Amniotic epithelial cell (primary cell): ENCODE measurements around the gene TMEM41A.

ENCODE experiments used
- DNase-seq: peaks from one replicate; pipeline ENCODE4 v3.0.0-alpha.2; 2010; ENCODE audit warnings: low read depth

The TMEM41A gene

DNA sequence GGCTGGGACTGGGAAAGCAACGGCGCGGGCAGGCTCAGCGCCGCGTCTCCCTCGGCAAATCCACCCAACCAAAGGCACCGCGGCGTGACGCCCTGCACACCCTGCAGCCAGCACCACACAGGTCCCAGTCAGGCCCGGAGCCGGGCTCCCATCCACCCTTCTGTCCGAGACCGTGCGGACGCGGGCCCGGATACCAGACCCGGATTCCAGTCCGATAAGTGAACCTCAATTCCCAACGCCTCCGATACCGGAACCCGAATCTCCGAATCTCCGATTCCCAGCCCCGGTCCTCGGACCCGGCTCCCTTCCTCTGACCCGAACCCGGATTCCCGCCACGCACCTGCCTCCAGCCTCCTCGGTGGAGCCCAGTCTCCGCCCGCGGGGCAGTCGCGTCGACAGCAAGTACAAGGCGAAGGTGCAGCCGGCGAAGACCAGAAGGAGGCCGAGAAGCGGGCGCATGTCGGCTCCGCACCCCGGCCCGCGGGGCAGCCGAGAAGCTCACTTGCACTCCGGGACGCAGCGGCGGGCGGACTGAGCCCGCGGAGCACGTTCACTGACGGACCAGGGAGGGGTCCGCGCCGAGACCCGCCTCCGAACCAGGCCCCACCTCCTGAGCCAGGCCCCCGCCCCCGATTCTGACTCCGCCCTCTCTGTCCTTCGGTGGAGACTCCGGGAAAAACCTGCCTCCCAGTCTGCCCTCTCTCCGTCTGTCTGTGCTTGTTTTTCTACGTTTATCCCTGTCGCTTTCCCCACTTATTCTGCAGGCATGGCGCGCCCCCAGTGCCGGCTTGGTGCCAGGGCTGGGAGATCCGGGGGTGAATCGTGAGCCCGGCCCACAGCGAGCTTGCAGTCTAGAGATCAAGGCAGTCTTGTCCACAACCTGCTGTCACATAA is at the start of gene TMEM41A:
TSS of gene TMEM41A (minus strand) at position 533 of the 894 bp plus-strand sequence. CDS start at position 459, 74 bp downstream.
- DNase-seq = peak; percentile 85

DNA sequence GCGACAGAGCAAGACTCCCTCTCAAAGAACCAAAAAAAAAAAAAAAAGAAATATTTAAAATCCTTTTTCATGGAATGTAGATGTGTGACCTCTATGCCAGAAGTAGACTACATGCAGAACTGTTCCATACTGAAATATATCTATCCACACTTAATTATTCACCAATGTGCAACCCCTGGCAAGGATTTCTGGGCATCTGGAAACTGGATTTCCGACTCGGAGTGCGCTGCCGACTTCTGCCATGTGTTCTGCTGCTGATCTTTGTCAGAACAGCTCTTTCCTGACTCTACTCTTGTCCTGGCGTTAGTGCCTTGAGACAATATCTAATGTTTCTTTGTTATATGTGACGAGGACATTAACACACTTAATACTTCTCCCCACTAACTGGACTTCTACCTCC is 41.9 kb upstream of the TMEM41A start:
- DNase-seq = no peak

DNA sequence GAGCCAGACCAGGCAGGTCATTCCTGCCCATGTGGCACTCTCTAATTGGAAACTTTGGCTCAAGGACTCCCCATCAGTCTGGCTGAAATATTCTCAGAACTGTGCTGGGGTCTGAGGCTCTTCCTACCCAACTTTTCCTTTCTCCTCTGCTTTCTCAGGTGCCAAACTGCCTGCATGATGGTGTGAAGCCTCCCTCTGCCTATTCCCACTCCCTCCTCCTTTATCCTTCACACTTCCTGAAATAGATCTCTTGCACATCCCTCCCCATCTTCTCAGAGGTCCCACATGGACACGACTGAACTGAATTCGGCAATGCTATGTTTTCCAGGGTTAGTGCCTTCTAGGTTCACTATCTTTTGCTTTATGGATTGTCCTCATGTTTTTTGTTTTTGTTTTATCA is 41.1 kb upstream of the TMEM41A start:
- no peak for DNase-seq

DNA sequence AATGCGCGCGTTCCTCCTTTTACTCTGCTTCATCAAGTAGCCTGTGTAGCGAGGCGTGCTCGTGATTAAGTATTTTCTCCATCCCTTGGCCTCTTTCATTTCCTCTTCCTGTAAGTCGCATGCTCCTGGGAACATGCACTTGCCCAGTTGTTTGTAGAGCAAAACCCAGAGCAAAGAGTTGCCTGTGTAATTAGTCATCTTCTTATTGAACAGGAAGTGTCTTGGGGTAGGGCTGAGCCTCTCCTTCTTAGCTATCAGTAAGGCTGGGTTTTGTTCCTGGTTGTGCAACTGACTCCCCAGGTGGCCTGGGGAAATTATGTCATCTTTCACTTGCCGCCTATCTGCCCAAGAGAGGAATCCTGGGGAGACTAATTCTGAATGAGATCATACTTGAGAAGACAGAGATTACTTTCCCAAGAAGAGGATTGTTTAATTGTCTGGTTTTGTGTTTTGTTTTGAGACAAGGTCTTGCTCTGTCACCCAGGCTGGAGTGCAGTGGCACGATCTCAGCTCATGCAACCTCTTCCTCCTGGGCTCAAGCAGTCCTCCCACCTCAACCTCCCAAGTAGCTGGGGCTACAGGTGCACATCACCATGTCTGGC is 38.6 kb upstream of the TMEM41A start:
- peak; percentile 95 for DNase-seq

DNA sequence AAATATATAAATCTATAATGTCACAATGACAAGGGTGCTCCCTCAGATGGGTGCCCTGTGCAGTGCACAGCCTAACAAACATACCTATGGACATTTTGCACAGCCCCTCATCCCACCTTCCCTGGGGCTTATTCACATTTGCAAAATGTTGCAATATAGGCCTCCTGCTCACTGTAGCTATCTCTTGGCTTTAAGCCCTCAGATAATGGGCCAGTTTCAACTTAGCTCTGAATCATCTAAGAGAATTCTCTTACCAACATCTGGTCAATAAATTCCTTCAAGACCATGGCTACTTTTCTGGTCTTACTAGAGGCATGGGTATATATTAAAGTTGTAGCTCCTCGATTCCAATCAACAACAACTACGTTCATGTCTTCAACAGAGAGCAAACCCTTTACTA is 35.7 kb upstream of the TMEM41A start:
- DNase-seq = peak; percentile 83

DNA sequence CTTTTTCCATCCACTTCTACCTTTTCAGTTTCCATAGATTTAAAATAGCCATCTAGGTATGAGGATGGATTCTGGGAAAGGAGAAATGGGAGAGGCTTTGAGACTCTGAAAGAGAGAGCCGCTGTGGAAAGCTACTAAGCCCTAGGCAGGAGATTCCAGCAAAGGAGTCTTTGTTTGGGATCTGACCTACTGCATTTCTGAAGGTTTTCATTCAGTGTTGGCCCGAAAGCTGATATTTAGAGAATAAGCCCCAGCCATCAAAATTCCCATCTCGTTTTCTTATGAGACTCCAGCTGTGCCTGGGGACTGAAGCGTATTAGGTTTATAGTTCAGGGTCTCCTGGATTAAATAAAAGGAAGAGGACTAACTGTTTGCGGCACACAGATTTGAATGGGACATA is 34.1 kb upstream of the TMEM41A start:
- DNase-seq = no peak

DNA sequence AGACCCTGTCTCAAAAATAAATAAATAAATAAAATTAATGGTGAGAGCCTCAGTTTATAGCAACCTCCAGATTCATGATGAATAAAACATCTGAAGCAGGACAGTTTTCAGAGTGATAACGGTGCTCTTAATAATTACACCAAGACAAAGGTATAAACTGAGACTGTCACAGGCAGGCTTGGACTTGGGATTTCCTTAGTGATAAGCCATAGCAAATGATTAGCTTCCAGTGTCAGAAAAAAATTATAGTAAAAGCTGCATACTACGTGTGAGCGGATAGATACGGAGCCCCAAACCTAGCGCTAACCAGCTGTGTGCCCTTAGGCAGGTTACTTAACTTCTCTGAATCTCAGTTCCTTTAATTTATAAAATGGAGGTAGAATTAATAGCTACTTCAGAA is 32.0 kb upstream of the TMEM41A start:
- no peak for DNase-seq

DNA sequence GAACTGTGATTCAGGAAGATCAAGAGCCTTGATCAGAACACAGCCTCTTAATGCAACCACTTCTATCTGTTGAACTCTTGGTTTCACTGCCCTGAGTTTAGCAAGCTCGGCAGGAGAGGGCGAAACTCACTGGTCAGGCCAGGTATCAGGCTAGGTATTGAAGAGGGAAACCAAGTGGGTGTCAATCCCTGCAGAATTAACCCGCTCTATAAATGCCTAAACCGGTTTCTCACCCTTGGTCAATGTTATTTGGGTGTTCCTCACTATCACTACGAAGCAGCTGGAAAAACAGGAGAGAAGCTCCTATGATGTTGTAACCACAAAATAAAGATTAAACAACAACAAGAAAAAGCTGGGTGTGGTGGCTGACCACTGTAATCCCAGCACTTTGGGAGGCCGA is 29.7 kb upstream of the TMEM41A start:
- no peak for DNase-seq

DNA sequence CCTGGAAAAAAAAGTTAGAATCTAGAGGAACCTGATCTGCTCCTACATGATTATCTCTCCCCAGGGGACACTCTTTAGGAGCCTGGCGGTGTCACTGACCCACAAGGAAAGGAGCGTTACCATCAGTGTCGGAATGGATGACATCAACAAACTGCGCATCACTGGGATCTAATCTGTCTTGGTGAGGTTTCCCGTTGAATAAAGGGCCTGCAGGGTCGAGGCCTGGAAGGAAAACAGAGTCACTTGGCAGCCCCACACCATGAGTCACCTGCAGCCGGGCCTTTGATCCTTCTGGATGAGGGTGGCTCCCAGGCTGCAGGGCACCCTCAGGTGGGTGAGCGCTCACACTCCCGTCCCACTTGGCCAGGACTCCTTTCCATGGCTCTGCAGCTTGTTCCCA is 28.5 kb upstream of the TMEM41A start:
- DNase-seq = no peak

DNA sequence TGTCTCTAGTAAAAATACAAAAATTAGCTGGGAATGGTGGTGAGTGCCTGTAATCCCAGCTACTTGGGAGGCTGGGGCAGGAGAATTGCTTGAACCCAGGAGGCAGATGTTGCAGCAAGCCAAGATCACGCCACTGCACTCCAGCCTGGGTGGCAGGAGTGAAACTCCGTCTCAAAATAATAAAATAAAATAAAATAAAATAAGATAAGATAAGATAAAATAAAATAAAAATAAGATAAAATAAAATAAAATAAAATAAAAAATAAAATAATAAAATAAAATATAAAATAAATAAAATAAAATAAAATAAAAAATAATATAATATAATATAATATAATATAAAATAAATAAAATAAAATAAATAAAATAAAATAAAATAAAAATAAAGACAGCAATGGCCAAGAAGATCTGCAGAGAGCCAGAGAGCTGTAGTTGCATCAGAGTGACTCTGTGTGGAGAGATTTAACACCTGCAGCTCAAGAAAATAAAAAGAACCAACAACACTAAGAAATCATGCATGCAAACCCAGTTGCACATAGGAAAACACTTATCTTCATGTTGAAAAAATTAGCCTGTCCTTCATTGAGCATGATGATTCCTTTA is 27.6 kb upstream of the TMEM41A start:
- DNase-seq = no peak

DNA sequence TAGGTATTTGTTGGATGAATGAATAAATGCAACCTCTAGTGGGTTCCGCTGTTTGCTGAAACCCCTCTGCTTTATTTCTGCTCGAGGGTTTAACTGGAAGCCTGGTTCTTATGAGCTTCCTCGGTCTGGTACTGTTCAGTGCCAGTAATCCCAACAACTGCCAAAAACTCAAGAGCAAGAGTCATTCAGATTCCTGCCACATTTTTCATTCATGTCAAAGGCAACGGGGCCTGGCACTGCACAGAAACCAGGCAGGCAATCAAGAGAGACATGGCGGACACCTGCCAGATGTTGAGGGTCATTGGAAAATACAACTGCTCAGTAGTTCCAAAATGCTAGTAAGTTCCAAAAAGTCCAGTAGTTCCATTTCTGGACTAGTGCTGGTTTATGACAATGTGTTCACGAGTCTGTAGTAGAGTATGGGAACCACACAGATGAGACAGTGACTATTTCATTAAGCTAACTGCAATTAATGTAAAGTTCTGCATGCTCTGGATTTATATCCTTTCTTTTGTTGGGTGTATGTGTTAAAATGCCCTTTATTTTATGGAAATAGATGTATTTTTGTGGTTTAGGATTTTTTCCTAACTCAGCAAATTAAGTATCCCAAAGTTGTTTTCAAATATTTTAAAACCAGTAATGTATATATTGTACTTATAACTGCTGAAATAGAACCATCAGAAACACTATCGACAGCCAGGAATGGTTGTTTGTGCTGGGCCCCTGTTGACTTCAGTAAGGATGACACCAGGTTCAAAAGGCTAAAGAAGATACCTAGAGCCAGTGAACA is 22.7 kb upstream of the TMEM41A start:
- DNase-seq = no peak

DNA sequence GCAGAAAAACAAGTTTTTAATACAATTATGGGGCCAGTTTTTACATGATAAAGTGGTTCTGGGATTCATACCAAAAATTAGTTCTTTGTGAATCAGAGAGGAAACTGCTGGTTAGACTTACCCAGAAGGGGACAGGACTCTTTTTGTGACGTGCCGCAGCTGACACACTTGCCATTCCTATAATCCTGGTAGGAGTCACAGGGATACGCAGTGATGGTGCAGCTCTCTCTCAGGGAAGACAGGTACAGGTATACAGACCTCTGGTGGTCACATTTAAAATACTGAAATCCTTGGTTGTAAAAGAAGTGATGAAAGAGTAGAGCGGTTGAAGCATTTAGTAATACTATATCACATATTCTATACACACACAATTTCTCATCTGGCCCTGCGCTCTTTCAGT is 20.2 kb upstream of the TMEM41A start:
- DNase-seq = no peak

DNA sequence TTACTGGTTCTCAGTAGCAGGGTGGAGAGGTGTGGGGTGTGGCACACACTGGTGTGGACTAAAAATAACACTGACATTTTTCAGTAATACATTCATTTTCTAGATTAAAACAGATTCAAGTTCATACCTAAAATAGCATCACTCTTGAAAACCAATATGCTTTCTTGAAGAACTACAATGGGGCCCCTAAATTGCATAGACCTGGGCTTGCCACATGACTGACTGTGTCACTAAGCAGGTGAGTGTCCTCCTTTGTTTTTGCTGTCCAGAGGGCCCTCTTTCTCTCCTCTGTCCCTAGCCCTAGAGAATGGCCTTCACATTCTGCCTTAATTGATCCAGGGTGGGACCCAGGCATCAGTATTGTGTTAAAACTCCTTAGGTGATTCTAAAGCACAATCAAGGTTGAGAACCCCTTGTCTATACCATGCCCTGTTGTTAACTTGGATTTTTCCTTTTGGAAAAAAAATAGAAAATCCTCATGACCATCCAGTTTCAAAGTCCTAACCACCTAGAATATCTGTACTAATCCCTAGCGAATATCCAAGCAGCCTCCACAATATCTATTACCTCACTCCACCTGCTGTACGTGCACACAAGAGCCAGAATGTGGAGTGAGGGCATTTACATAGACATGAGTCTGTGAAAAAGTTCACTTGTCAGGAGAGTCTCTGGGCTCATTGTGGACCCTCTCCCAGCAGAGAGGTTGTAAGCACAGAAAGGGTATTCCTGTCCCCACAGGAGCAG is 18.7 kb upstream of the TMEM41A start:
- DNase-seq = no peak

DNA sequence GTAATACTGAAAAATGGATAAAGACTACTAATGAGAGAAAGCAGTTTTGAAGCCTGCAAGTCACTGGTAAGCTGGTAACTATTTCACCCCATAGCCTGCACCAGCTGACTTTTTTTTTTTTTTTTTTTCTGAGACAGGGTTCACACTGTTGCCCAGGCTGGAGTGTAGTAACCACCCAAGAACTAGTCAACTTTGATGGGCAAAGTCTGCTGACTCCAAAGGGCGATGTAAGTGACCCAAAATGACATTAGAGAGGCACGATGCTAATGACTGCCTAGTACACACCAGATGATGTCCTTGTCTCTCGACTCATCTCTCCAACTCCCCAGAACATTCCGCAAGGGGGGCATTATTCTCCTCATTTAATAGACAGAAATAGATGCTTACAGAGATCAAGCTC is 12.9 kb upstream of the TMEM41A start:
- no peak for DNase-seq

DNA sequence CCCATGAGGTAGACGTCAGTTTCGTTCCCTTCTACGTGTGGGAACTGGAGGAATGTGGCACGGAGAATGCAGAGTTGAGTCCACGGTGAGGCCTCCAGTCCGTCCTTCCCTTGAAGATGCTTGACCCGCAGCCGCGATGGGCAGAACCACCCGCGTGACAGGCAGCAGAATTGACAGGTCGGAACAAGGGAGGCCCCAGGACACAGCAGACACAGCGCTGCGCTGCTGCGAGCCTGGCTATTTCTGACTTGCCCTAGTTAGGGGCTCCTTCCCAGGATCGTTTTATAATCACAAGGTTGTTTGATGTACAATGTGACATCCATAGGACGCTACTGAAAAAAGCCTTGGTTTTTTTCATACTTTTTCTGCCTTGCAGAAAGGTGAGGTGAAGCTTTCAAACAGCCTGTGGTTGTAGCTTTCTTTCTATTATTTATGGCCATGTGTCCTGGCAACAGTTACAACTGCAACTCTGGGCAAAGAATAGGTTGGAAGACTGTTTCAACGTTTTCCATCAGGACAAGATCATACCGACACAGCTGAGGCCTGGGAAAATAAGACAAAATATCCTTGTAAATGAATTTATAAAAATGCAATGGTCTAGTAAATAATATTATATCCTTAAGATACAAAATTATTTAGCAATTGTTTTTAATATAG is 9.6 kb upstream of the TMEM41A start:
- DNase-seq = no peak

DNA sequence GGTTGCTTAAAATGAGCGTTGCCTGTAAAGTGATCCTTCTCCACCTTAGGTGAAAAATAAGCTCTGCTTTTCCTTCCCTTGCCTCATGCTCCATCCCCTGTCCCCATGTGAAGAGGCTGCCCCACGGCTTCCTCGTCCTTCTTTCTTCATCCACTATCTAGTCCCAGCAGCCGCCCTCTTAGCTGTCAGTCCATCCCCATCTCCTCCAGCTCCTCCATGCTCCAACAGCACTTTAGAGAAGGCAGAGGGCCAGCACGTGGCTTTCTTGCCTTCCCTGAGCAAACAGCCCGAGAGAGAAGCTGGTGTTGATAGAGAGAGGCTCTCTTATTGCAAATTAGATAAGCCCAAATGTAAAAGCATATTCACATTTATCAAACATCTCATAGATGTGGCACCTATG is 9.0 kb upstream of the TMEM41A start:
- no peak for DNase-seq

DNA sequence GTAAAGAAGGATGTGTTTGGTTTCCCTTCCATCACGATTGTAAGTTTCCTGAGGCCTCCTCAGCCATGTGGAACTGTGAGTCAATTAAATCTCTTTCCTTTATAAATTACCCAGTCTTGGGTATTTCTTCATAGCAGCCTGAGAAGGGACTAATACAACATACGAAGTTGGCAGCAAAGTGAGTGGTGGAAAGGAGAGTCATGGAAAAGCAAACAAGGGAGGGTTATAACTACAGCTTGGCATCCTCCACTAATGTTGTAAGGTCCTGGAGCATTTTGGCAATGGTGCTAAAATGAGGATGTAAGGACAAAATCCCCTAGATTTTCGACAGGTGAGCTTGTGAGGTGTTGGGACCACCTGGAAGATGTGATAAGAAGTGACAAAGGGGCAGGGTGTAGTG is 5.8 kb upstream of the TMEM41A start:
- no peak for DNase-seq

DNA sequence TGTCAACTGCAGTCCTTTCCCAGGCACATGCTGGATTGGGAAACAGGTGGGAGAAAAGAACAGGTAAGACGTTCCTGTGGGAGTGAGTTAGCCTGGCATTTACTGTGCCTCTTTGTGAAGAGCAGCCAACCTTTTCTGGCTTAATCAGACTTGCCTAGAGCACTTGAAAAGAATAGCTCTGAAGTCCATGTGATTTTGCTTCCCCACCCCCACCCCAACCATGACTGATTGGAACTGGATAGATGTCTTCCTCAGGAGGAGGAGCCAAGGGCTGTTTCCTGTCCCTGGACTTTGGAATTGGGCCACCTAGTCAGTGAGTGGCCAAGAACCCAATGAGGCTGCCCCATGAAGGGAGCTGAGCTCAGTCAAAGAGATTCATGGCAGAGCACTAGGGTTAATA is 4.7 kb upstream of the TMEM41A start:
- no peak for DNase-seq

DNA sequence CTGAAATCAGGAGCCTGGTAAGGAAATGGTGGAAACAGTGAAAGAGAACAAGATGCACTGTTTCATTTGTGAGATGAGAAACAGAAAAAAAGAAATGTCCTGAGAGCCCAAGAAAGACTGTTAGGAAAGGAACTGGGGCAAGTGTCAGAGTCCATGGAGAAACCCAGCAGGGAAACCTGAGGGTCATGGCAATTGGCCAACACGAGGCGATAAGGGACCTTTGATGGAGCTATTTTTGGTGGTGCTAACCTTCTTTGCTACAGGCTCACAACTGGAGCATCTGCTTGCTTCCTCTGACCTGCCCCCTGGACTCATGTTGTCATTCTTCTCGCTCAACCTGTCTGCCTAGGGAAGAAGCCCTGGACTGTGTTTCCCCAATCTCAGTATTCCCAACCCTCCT is 4.2 kb upstream of the TMEM41A start:
- DNase-seq = no peak

DNA sequence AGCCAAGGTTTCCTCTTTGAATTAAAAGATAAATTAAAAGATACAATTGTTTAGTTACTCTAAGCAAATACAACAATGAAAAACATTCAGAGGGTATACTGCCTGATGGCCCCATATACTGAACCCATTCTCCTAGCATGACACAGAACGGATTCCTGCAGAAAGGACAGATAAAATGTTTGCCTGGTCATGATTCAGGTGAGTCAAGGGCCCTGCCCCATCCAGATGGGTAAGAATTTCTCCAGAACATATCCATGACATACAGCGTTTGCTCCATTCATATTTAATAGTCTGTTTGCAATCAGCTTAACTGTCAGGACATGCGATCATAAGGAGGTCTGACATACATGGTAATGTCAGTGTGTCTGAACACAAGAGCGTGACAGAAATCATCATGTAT is 8.6 kb downstream of the TMEM41A start:
- DNase-seq = no peak

DNA sequence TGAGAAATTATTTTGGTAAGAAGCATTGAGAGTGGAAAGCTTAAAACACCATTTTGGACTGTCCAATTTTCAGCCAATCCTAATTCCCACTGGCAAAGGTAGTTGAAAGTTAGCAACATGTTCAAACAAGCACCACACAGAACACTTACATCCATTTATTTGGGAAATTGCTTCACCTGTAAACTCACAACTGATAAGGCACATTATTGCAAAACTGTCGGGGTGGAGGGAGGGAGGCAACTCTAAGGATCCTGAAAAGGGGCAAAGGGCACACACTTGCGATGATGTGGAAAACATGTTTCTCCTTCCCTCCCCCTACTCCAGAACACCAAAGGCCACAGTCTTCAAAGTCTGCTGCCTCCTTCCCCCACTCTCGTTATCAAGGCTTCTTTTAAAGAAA is 9.4 kb downstream of the TMEM41A start:
- no peak for DNase-seq
